AG10803 (cell line): ENCODE data around the gene TPH2.

Source experiments
- DNase-seq: peaks from one replicate; pipeline ENCODE4 v3.0.0; 2010; ENCODE audit warnings: low read depth
- H3K4me3 ChIP-seq: 2 replicates; pipeline ENCODE4 v1.5.1; 2011; ENCODE audit warnings: mild to moderate bottlenecking, low read length, control low read depth
- CTCF ChIP-seq: conservative IDR thresholded peaks from 2 replicates; pipeline ENCODE4 v1.5.1; 2011; ENCODE audit warnings: mild to moderate bottlenecking, low read length, control low read depth, inconsistent platforms

The TPH2 gene

GRCh38 chr12:72072592-72073212, 134.1 kb downstream of the TPH2 start:
- no peak for TF ChIP-seq CTCF
- DNase-seq = no peak
- H3K4me3 ChIP-seq = no peak overlapping the region

GRCh38 chr12:72074065-72074464, 135.4 kb downstream of the TPH2 start:
- no peak overlapping the region for H3K4me3 ChIP-seq
- DNase-seq = no peak
- TF ChIP-seq CTCF = no peak

GRCh38 chr12:72074956-72075355, 136.3 kb downstream of the TPH2 start:
- H3K4me3 ChIP-seq = no peak overlapping the region
- TF ChIP-seq CTCF = no peak
- no peak for DNase-seq

GRCh38 chr12:72075401-72075800, 136.8 kb downstream of the TPH2 start:
- no peak for TF ChIP-seq CTCF
- no peak overlapping the region for H3K4me3 ChIP-seq
- DNase-seq = no peak

- TF ChIP-seq CTCF = no peak
- DNase-seq = no peak
Measured at GRCh38 chr12:72075891-72076557, 137.4 kb downstream of the TPH2 start.

GRCh38 chr12:72076558-72076915, 137.9 kb downstream of the TPH2 start:
- no peak for TF ChIP-seq CTCF
- DNase-seq = no peak

More at GRCh38 chr12:72075891-72076557, 137.4 kb downstream of the TPH2 start:
- H3K4me3 ChIP-seq = no peak overlapping the region

GRCh38 chr12:72077111-72077820, 138.6 kb downstream of the TPH2 start:
- no peak for DNase-seq
- H3K4me3 ChIP-seq = no peak overlapping the region
- no peak for TF ChIP-seq CTCF

More at GRCh38 chr12:72076558-72076915, 137.9 kb downstream of the TPH2 start:
- H3K4me3 ChIP-seq = no peak overlapping the region
